ENCODE results near the gene TTC21A. TPM values are rescaled to one million over a fixed set of nuclear protein-coding genes. Genes with fewer than 3 reads are reported as not detected.

TTC21A gene
- total RNA-seq, 1 experiment from 2014 or later: 9.5 TPM

- BruUV-seq (replicated peaks): no TSS peak
- Histone ChIP-seq H3K9me3 (ENCODE audit: insufficient read depth, low read depth) (no peaks in the 10 kb centered on the region), H3K4me1 (replicated peaks; ENCODE audit: insufficient read depth) (peaks cover 44% of the 10 kb centered on the region), H3K27ac (no peak overlapping the region), H3K36me3 (ENCODE audit: low read depth) (no peaks in the 10 kb centered on the region), H3K4me3 (no peak overlapping the region), H2AFZ (no peak overlapping the region), H3F3A (ENCODE audit: insufficient read depth, low read depth) (peaks cover 32% of the 10 kb centered on the region), H3K79me2 (ENCODE audit: low read depth) (0 out of 2 replicates have a peak, but pooled peaks cover 5% of the 10 kb centered on the region), H3K4me2 (no peak overlapping the region), H3K27me3 (ENCODE audit: insufficient read depth, low read depth) (no peaks in the 10 kb centered on the region), H3K9me2 (ENCODE audit: insufficient read depth) (no peaks in the 10 kb centered on the region), H4K20me1 (ENCODE audit: insufficient read depth) (no peaks in the 10 kb centered on the region)
- intact Hi-C loops (cut with micrococcal nuclease; ENCODE audit: unreplicated experiment): no loop called here
- ChIA-PET POLR2A (ENCODE audit: unreplicated experiment) (no interaction called here), CTCF (no interaction called here)
- no peak for DNase-seq
- TF ChIP-seq EZH2 (IDR thresholded peaks at IDR 0.05; ENCODE audit: low read depth) (no peak), CTCF (conservative IDR thresholded peaks at IDR 0.05) (no peak)
Observed at GRCh38 chr3:39139442-39139841, 32.0 kb downstream of the TTC21A start.

- Histone ChIP-seq H2AFZ (no peak overlapping the region), H3K27me3 (ENCODE audit: insufficient read depth, low read depth) (no peaks in the 10 kb centered on the region), H4K20me1 (ENCODE audit: insufficient read depth) (no peaks in the 10 kb centered on the region), H3K4me1 (replicated peaks; ENCODE audit: insufficient read depth) (peaks cover 44% of the 10 kb centered on the region), H3K4me2 (peak overlapping the region; percentile 76), H3K79me2 (ENCODE audit: low read depth) (peaks cover 5% of the 10 kb centered on the region; the same call in 1 of the 2 replicates), H3K36me3 (ENCODE audit: low read depth) (no peaks in the 10 kb centered on the region), H3F3A (ENCODE audit: insufficient read depth, low read depth) (peaks cover 32% of the 10 kb centered on the region), H3K9me2 (ENCODE audit: insufficient read depth) (no peaks in the 10 kb centered on the region), H3K4me3 (no peak overlapping the region), H3K27ac (peak overlapping the region; percentile 77), H3K9me3 (ENCODE audit: insufficient read depth, low read depth) (no peaks in the 10 kb centered on the region)
- no peak for TF ChIP-seq CTCF (conservative IDR thresholded peaks at IDR 0.05)
- no peak for TF ChIP-seq EZH2 (IDR thresholded peaks at IDR 0.05; ENCODE audit: low read depth)
- no TSS peak for BruUV-seq (replicated peaks)
- peak in 1 of 2 experiments; percentile 50 for DNase-seq
- CTCF ChIA-PET: no interaction called here
- intact Hi-C loops (cut with micrococcal nuclease; ENCODE audit: unreplicated experiment): loop anchor here (2.0 to 10.0 kb wide), 2 partner anchors 34 to 1196 kb away; partner anchors contain the start of genes GORASP1 and TTC21A
- POLR2A ChIA-PET (ENCODE audit: unreplicated experiment): interaction anchor here (0.6 to 0.9 kb wide), 2 partner anchors 15 to 37 kb away, joined by 3 to 32 read pairs; no protein-coding TSS in a partner anchor
Observed at GRCh38 chr3:39140341-39140971, 33.0 kb downstream of the TTC21A start.

- Histone ChIP-seq H3K4me3 (no peak overlapping the region; the same call in 1 of the 2 replicates), H3K79me2 (ENCODE audit: low read depth) (peaks cover 13% of the 10 kb centered on the region), H2AFZ (no peak overlapping the region), H3K9me3 (ENCODE audit: insufficient read depth, low read depth) (no peaks in the 10 kb centered on the region), H3K4me1 (replicated peaks; ENCODE audit: insufficient read depth) (peaks cover 52% of the 10 kb centered on the region), H3K36me3 (ENCODE audit: low read depth) (no peaks in the 10 kb centered on the region), H3K4me2 (peak overlapping the region; percentile 76), H3F3A (ENCODE audit: insufficient read depth, low read depth) (peaks cover 37% of the 10 kb centered on the region), H3K27me3 (ENCODE audit: insufficient read depth, low read depth) (no peaks in the 10 kb centered on the region), H3K27ac (peak overlapping the region; percentile 77), H4K20me1 (ENCODE audit: insufficient read depth) (no peaks in the 10 kb centered on the region), H3K9me2 (ENCODE audit: insufficient read depth) (no peaks in the 10 kb centered on the region)
- TF ChIP-seq CTCF (conservative IDR thresholded peaks at IDR 0.05) (no peak), EZH2 (IDR thresholded peaks at IDR 0.05; ENCODE audit: low read depth) (no peak)
- no TSS peak for BruUV-seq (replicated peaks)
- POLR2A ChIA-PET (ENCODE audit: unreplicated experiment): interaction anchor here (0.6 to 1.1 kb wide), 4 partner anchors 8 to 37 kb away, joined by 3 to 32 read pairs (median 16); no protein-coding TSS in a partner anchor
- intact Hi-C loops (cut with micrococcal nuclease; ENCODE audit: unreplicated experiment): loop anchor here (1.0 to 10.0 kb wide), 5 partner anchors 10 to 1197 kb away; partner anchors contain the start of genes GORASP1 and TTC21A
- CTCF ChIA-PET: no interaction called here
- peak; percentile 92 to 97 for DNase-seq
Observed at GRCh38 chr3:39141171-39141995, 33.9 kb downstream of the TTC21A start.

Measured in PC-9 (cell line).